Liver (tissue), 9 donors: Measurements from ENCODE around the gene THADA. TPM values are rescaled to one million over a fixed set of nuclear protein-coding genes. Genes with fewer than 3 reads are reported as not detected.
A peak's percentile ranks its signal among the peaks of the same experiment; 100 is the strongest.

Experiments
- DNase-seq: peaks from one replicate; pipeline ENCODE4 v3.0.0-alpha.2; 2017; ENCODE audit warnings: low spot score
- H3K27ac ChIP-seq, 2 donors: one replicate each; pipeline ENCODE4 v1.7.0; 2013; ENCODE audit warnings: inconsistent platforms in 2 of 2, low read length in 2 of 2, control low read depth in 1 of 2, low read depth in 1 of 2, mild to moderate bottlenecking in 1 of 2
- H3K27me3 ChIP-seq, 4 donors: one replicate each; pipeline versions ENCODE4 v1.6.1 to v1.7.0; 2013; ENCODE audit warnings: low read length in 3 of 4, inconsistent platforms in 1 of 4, mild to moderate bottlenecking in 1 of 4, moderate library complexity in 1 of 4; ENCODE audit not compliant: control insufficient read depth in 4 of 4, insufficient read depth in 4 of 4
- H3K36me3 ChIP-seq, 4 donors: one replicate each; pipeline versions ENCODE4 v1.6.1 to v1.7.0; 2013; ENCODE audit warnings: low read length in 3 of 4, mild to moderate bottlenecking in 3 of 4, low read depth in 1 of 4, moderate library complexity in 1 of 4; ENCODE audit not compliant: control insufficient read depth in 4 of 4, insufficient read depth in 3 of 4
- H3K4me1 ChIP-seq, 4 donors: one replicate each; pipeline versions ENCODE4 v1.6.1 to v1.7.0; 2013; ENCODE audit warnings: low read length in 3 of 4, mild to moderate bottlenecking in 3 of 4, moderate library complexity in 1 of 4; ENCODE audit not compliant: control insufficient read depth in 4 of 4, insufficient read depth in 4 of 4
- H3K4me3 ChIP-seq, 3 donors: one replicate each; pipeline versions ENCODE4 v1.6.1 to v1.7.0; 2013; ENCODE audit warnings: low read length in 3 of 3, control low read depth in 1 of 3, low read depth in 1 of 3, mild to moderate bottlenecking in 1 of 3
- H3K9ac ChIP-seq, 2 donors: one replicate each; pipeline ENCODE4 v1.7.0; 2013; ENCODE audit warnings: low read length in 2 of 2, mild to moderate bottlenecking in 2 of 2, moderate library complexity in 2 of 2, control low read depth in 1 of 2, low read depth in 1 of 2
- H3K9me3 ChIP-seq, 4 donors: one replicate each; pipeline versions ENCODE4 v1.6.1 to v1.7.0; 2013; ENCODE audit warnings: low read length in 3 of 4; ENCODE audit not compliant: control insufficient read depth in 4 of 4
- ATF3 ChIP-seq: IDR thresholded peaks from 2 replicates; pipeline ENCODE4 v1.6.1; 2016; ENCODE audit warnings: antibody characterized with exemption
- CTCF ChIP-seq: fragments of 150-350 bp; IDR thresholded peaks from 2 replicates; pipeline ENCODE4 v1.5.1; 2017; ENCODE audit warnings: improper control_type of control experiment, low read depth, low read length; ENCODE audit not compliant: missing input control
- FOXA2 ChIP-seq: IDR thresholded peaks from 2 replicates; pipeline ENCODE4 v1.6.1; 2016; ENCODE audit warnings: antibody characterized with exemption
- HNF4A ChIP-seq, 2 donors: conservative IDR thresholded peaks; 2 replicates each; pipeline ENCODE4 v1.6.1; 2016; ENCODE audit warnings: antibody characterized with exemption in 2 of 2, mild to moderate bottlenecking in 2 of 2
- JUND ChIP-seq, 2 donors: IDR thresholded peaks; 2 replicates each; pipeline ENCODE4 v1.6.1; 2016; ENCODE audit warnings: antibody characterized with exemption in 2 of 2
- NR2F2 ChIP-seq: IDR thresholded peaks from 2 replicates; pipeline ENCODE4 v1.6.1; 2016; ENCODE audit warnings: antibody characterized with exemption
- RAD21 ChIP-seq, 2 donors: IDR thresholded peaks; 2 replicates each; pipeline ENCODE4 v1.6.1; 2016; ENCODE audit warnings: antibody characterized with exemption in 2 of 2, mild to moderate bottlenecking in 2 of 2
- RXRA ChIP-seq, 2 donors: IDR thresholded peaks; 2 replicates each; pipeline ENCODE4 v1.6.1; 2017 to 2018; ENCODE audit warnings: antibody characterized with exemption in 2 of 2, mild to moderate bottlenecking in 1 of 2
- SP1 ChIP-seq: IDR thresholded peaks from 2 replicates; pipeline ENCODE4 v1.6.1; 2018; ENCODE audit warnings: antibody characterized with exemption, mild to moderate bottlenecking
- TAF1 ChIP-seq: conservative IDR thresholded peaks from 2 replicates; pipeline ENCODE4 v1.6.1; 2016; ENCODE audit warnings: antibody characterized with exemption, mild to moderate bottlenecking
- YY1 ChIP-seq: IDR thresholded peaks from 2 replicates; pipeline ENCODE4 v1.6.1; 2016; ENCODE audit warnings: antibody characterized with exemption, mild to moderate bottlenecking
- WGBS: extraction: QIAGEN DNeasy Blood & Tissue Kit; methylation state at CpG from one replicate; pipeline ENCODE4 v1.1.7; 2013; 5-methylcytosine and 5-hydroxymethylcytosine counted together
- polyA plus RNA-seq, 2 donors: library from polyadenylated mRNA; stranded (reverse) in 1 of 2; unstranded in 1 of 2; fragments of 200-250 nt in 1 of 2; fragments of >200 nt in 1 of 2; fragmentation: Nextera tagmentation in 1 of 2; extraction: Ambion mirVana in 1 of 2; gene quantifications; one replicate each; pipeline versions ENCODE4 v1.2.1 to v1.2.3, GENCODE V29; 2013 to 2015
- total RNA-seq, 2 donors: library from RNA; depleted of rRNA; stranded (reverse); fragments of >200 nt; gene quantifications; one replicate each; pipeline ENCODE4 v1.2.3, GENCODE V29; 2014
- TF ChIP-seq, protein P1 (sequence below): IDR thresholded peaks from 2 replicates; pipeline ENCODE4 v1.6.1; 2016; ENCODE audit warnings: antibody characterized with exemption
- TF ChIP-seq, protein P2 (sequence below): IDR thresholded peaks from 2 replicates; pipeline ENCODE4 v1.6.1; 2016; ENCODE audit warnings: antibody characterized with exemption, mild to moderate bottlenecking
- donor health status: healthy.
- donor health status: healthy.
- donor health status: healthy.
- donor health status: healthy.
- donor health status: healthy.

THADA gene
- total and polyA plus RNA-seq, 4 donors: 12.0 to 37.2 (median 22.3) TPM

DNA sequence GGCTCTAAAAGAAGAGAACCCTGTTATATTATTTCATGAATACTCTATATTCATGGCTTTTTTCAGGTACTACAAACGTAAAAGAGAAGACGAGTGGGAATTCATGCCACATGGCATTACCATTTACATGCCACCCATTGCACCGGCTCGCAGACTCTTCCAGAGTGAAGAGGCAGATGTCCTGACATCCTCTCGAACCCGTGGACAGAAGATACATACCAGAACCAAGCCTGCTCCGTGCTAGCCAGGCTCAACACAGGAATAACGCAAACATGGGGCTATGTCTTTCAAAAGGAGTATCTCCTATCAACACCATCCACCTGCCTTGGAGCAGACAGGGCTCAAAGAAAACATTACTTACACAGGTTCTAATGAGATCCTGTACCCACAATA, 168.8 kb downstream of the THADA start (continued):
- TF ChIP-seq, protein P1, sequence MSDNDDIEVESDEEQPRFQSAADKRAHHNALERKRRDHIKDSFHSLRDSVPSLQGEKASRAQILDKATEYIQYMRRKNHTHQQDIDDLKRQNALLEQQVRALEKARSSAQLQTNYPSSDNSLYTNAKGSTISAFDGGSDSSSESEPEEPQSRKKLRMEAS: no peak
- TF ChIP-seq NR2F2: no peak
- no peak for TF ChIP-seq RXRA (IDR thresholded peaks at IDR 0.05)
- TF ChIP-seq SP1: no peak

- Histone ChIP-seq H3K9ac (peak overlapping the region in 1 of 2 donors; percentile 32), H3K27me3 (no peaks in the 10 kb centered on the region), H3K4me1 (peaks cover 4 to 26% (median 19%) of the 10 kb centered on the region in 4 donors), H3K36me3 (no peaks in the 10 kb centered on the region), H3K9me3 (no peaks in the 10 kb centered on the region), H3K4me3 (no peak overlapping the region), H3K27ac (peak overlapping the region; percentile 63 to 78)
- DNase-seq: no peak
- 38% methylated on average over 3 of the region's 3 CpGs for WGBS
- TF ChIP-seq JUND (IDR thresholded peaks at IDR 0.05): peak; percentile 84 to 87
- peak in 1 of 2 donors; percentile 41 for TF ChIP-seq HNF4A (conservative IDR thresholded peaks at IDR 0.05)
- peak; percentile 63 for TF ChIP-seq YY1
- TF ChIP-seq, protein P2, sequence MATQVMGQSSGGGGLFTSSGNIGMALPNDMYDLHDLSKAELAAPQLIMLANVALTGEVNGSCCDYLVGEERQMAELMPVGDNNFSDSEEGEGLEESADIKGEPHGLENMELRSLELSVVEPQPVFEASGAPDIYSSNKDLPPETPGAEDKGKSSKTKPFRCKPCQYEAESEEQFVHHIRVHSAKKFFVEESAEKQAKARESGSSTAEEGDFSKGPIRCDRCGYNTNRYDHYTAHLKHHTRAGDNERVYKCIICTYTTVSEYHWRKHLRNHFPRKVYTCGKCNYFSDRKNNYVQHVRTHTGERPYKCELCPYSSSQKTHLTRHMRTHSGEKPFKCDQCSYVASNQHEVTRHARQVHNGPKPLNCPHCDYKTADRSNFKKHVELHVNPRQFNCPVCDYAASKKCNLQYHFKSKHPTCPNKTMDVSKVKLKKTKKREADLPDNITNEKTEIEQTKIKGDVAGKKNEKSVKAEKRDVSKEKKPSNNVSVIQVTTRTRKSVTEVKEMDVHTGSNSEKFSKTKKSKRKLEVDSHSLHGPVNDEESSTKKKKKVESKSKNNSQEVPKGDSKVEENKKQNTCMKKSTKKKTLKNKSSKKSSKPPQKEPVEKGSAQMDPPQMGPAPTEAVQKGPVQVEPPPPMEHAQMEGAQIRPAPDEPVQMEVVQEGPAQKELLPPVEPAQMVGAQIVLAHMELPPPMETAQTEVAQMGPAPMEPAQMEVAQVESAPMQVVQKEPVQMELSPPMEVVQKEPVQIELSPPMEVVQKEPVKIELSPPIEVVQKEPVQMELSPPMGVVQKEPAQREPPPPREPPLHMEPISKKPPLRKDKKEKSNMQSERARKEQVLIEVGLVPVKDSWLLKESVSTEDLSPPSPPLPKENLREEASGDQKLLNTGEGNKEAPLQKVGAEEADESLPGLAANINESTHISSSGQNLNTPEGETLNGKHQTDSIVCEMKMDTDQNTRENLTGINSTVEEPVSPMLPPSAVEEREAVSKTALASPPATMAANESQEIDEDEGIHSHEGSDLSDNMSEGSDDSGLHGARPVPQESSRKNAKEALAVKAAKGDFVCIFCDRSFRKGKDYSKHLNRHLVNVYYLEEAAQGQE: no peak
- TF ChIP-seq TAF1: no peak
- TF ChIP-seq, protein P1: peak; percentile 74
- peak; percentile 32 for TF ChIP-seq SP1
- TF ChIP-seq FOXA2: no peak
- peak in 1 of 2 donors; percentile 38 for TF ChIP-seq RXRA (IDR thresholded peaks at IDR 0.05)
- peak; percentile 28 to 49 for TF ChIP-seq RAD21 (IDR thresholded peaks at IDR 0.05)
- TF ChIP-seq ATF3: peak; percentile 24
Observed at GRCh38 chr2:43426305-43427031, 169.4 kb downstream of the THADA start.

DNA sequence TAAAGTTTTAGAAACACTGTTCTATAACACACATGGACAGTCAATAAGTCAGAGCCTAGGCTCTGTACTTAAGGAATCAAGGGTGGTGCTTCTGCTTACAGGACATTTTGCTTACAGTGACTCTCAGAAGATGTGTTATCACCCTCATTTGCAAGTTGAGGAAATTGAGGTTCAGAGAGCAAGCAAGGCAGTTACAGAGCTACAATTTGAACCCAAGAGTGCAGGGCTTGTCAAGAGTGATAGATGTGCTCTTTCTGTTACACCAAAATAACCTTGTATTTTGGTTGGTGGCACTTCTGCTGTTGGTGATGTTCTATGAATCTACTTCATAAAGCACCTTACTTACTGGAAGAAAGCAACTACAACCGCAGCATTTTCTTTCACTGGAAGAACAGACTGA, 170.2 kb downstream of the THADA start:
- H3K36me3 ChIP-seq: no peaks in the 10 kb centered on the region
- H3K9ac ChIP-seq: no peak overlapping the region
- H3K4me3 ChIP-seq: no peak overlapping the region
- H3K27me3 ChIP-seq: no peaks in the 10 kb centered on the region
- peaks cover 4 to 26% (median 19%) of the 10 kb centered on the region in 4 donors for H3K4me1 ChIP-seq
- H3K9me3 ChIP-seq: no peaks in the 10 kb centered on the region
- TF ChIP-seq CTCF: no peak
- no peak for DNase-seq
- peak overlapping the region; percentile 3 to 63 for H3K27ac ChIP-seq
- 95% methylated on average over 1 of the region's 1 CpG for WGBS
